K562 (cell line): ENCODE results near the gene NXN.

Experiments
- ATF4 ChIP-seq: fragments of 450-650 bp; formaldehyde crosslinking; IDR thresholded peaks from 2 replicates; pipeline ENCODE4 v1.4.0; 2022; ENCODE audit warnings: mild to moderate bottlenecking, moderate library complexity
- CHD1 ChIP-seq: fragments of 200-600 bp; sonication (generic); IDR thresholded peaks from one replicate; pipeline ENCODE4 v1.6.1; 2012; ENCODE audit warnings: mild to moderate bottlenecking, moderate library complexity, low read length, inconsistent platforms
- CTCF ChIP-seq, 3 experiments: IDR thresholded peaks in 2 of 3; conservative IDR thresholded peaks in 1 of 3; 2 replicates each; pipeline ENCODE4 v1.5.1; 2011 to 2012; ENCODE audit warnings: low read length in 3 of 3, mild to moderate bottlenecking in 3 of 3, control low read depth in 2 of 3, improper control_type of control experiment in 1 of 3, inconsistent platforms in 1 of 3, low read depth in 1 of 3, mixed read lengths in 1 of 3, moderate library complexity in 1 of 3; ENCODE audit not compliant: insufficient read depth in 2 of 3
- EZH2 ChIP-seq: IDR thresholded peaks from 2 replicates; pipeline ENCODE4 v1.6.1; 2012; ENCODE audit warnings: low read depth, mild to moderate bottlenecking, inconsistent platforms, low read length, borderline replicate concordance
- LARP7 ChIP-seq: fragments of 450-650 bp; IDR thresholded peaks from 2 replicates; pipeline ENCODE4 v1.6.1; 2016
- NFRKB ChIP-seq: fragments of 450-650 bp; IDR thresholded peaks from 2 replicates; pipeline ENCODE4 v1.6.1; 2016; ENCODE audit warnings: low read depth
- NFXL1 ChIP-seq: fragments of 450-650 bp; formaldehyde crosslinking; IDR thresholded peaks from 2 replicates; pipeline ENCODE4 v1.4.0; 2021; ENCODE audit warnings: mild to moderate bottlenecking
- NFYB ChIP-seq: IDR thresholded peaks from 2 replicates; pipeline ENCODE4 v1.6.1; 2011; ENCODE audit warnings: mild to moderate bottlenecking, moderate library complexity; ENCODE audit not compliant: insufficient read length; ENCODE audit errors: extremely low read depth
- PHF8 ChIP-seq: fragments of 200-600 bp; sonication (generic); IDR thresholded peaks from 2 replicates; pipeline ENCODE4 v1.6.1; 2012; ENCODE audit warnings: mixed run types, mild to moderate bottlenecking, inconsistent platforms, low read length, moderate library complexity, borderline replicate concordance
- POLR2A ChIP-seq: fragments of 450-650 bp; conservative IDR thresholded peaks from 2 replicates; pipeline ENCODE4 v1.6.1; 2016
- ZKSCAN8 ChIP-seq: fragments of 200-800 bp; sonication (Bioruptor generic); IDR thresholded peaks from 2 replicates; pipeline ENCODE4 v1.6.1; 2016; ENCODE audit warnings: missing genetic modification characterization, missing compliant biosample characterization
- TF ChIP-seq, protein P1 (sequence below): fragments of 450-650 bp; conservative IDR thresholded peaks from 2 replicates; pipeline ENCODE4 v1.6.1; 2016; ENCODE audit warnings: missing genetic modification characterization, low read depth, mild to moderate bottlenecking, control low read depth, missing compliant biosample characterization
- TF ChIP-seq, protein P2 (sequence below): fragments of 200-800 bp; sonication (Bioruptor generic); IDR thresholded peaks from 2 replicates; pipeline ENCODE4 v1.6.1; 2017; ENCODE audit warnings: missing genetic modification characterization, missing compliant biosample characterization
- TF ChIP-seq, protein P3 (sequence below): fragments of 250-450 bp; sonication (Bioruptor Pico); IDR thresholded peaks from 2 replicates; pipeline ENCODE4 v1.5.0; 2022; ENCODE audit warnings: mild to moderate bottlenecking

DNA sequence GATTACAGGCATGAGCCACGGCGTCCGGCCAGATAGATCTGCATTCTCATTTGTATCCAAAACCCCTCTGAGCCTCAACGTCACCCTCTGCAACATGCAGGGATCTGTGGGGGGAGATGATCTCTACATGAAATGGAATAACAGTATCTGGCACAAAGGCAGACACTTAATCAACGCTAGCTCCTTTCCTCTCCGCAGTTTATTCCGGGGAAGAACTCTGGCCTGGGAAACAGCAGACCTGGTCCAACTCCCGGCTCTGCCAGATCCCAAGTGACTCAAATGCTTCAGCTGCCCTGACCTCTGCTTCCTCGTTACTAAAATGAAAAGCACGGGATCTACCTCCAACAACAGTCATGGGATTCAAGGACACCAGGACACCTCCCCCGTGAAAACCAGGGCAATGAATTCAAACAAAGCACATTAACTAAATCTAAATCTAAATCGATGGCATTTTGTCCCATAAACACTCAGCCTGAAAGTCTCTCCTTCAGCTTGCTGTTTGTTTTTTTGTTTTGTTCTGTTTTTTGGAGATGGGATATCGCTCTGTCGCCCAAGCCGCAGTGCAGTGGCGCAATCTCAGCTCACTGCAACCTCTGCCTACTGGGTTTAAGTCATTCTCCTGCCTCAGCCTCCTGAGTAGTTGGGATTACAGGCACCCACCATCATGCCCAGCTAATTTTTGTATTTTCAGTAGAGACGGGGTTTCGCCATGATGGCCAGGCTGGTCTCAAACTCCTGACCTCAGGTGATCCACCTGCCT, 78.2 kb downstream of the NXN start:
- no peak for TF ChIP-seq CHD1
- TF ChIP-seq CTCF (IDR thresholded peaks at IDR 0.05 in 2 of 3, conservative IDR thresholded peaks at IDR 0.05 in 1 of 3; ENCODE audit: insufficient read depth in 2 of 3, low read depth in 1 of 3, low read length in 3 of 3): no peak
- no peak for TF ChIP-seq NFYB
- TF ChIP-seq, protein P1, sequence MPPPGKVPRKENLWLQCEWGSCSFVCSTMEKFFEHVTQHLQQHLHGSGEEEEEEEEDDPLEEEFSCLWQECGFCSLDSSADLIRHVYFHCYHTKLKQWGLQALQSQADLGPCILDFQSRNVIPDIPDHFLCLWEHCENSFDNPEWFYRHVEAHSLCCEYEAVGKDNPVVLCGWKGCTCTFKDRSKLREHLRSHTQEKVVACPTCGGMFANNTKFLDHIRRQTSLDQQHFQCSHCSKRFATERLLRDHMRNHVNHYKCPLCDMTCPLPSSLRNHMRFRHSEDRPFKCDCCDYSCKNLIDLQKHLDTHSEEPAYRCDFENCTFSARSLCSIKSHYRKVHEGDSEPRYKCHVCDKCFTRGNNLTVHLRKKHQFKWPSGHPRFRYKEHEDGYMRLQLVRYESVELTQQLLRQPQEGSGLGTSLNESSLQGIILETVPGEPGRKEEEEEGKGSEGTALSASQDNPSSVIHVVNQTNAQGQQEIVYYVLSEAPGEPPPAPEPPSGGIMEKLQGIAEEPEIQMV (tag): no peak
- no peak for TF ChIP-seq ATF4
- TF ChIP-seq, protein P2, sequence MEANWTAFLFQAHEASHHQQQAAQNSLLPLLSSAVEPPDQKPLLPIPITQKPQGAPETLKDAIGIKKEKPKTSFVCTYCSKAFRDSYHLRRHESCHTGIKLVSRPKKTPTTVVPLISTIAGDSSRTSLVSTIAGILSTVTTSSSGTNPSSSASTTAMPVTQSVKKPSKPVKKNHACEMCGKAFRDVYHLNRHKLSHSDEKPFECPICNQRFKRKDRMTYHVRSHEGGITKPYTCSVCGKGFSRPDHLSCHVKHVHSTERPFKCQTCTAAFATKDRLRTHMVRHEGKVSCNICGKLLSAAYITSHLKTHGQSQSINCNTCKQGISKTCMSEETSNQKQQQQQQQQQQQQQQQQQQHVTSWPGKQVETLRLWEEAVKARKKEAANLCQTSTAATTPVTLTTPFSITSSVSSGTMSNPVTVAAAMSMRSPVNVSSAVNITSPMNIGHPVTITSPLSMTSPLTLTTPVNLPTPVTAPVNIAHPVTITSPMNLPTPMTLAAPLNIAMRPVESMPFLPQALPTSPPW (CRISPR knock-in tag): no peak
- no peak for TF ChIP-seq PHF8
- TF ChIP-seq ZKSCAN8 (CRISPR knock-in tag): no peak
- TF ChIP-seq POLR2A: no peak
- no peak for TF ChIP-seq NFXL1 (CRISPR knock-in tag)
- no peak for TF ChIP-seq NFRKB
- TF ChIP-seq EZH2: no peak
- no peak for TF ChIP-seq LARP7
- TF ChIP-seq, protein P3, sequence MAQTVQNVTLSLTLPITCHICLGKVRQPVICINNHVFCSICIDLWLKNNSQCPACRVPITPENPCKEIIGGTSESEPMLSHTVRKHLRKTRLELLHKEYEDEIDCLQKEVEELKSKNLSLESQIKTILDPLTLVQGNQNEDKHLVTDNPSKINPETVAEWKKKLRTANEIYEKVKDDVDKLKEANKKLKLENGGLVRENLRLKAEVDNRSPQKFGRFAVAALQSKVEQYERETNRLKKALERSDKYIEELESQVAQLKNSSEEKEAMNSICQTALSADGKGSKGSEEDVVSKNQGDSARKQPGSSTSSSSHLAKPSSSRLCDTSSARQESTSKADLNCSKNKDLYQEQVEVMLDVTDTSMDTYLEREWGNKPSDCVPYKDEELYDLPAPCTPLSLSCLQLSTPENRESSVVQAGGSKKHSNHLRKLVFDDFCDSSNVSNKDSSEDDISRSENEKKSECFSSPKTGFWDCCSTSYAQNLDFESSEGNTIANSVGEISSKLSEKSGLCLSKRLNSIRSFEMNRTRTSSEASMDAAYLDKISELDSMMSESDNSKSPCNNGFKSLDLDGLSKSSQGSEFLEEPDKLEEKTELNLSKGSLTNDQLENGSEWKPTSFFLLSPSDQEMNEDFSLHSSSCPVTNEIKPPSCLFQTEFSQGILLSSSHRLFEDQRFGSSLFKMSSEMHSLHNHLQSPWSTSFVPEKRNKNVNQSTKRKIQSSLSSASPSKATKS (CRISPR knock-in tag): no peak
